Iris pigment epithelial cell (primary cell): ENCODE measurements around the gene WDCP.
"Not testable (repeated sequence)": the region's sequence is repeated elsewhere in the genome, so short reads cannot be mapped to it uniquely, and the experiment has no call there.

Experiments used
- DNase-seq: peaks from one replicate; pipeline ENCODE4 v3.0.0-alpha.2; 2011; ENCODE audit warnings: low read depth

WDCP gene

DNA sequence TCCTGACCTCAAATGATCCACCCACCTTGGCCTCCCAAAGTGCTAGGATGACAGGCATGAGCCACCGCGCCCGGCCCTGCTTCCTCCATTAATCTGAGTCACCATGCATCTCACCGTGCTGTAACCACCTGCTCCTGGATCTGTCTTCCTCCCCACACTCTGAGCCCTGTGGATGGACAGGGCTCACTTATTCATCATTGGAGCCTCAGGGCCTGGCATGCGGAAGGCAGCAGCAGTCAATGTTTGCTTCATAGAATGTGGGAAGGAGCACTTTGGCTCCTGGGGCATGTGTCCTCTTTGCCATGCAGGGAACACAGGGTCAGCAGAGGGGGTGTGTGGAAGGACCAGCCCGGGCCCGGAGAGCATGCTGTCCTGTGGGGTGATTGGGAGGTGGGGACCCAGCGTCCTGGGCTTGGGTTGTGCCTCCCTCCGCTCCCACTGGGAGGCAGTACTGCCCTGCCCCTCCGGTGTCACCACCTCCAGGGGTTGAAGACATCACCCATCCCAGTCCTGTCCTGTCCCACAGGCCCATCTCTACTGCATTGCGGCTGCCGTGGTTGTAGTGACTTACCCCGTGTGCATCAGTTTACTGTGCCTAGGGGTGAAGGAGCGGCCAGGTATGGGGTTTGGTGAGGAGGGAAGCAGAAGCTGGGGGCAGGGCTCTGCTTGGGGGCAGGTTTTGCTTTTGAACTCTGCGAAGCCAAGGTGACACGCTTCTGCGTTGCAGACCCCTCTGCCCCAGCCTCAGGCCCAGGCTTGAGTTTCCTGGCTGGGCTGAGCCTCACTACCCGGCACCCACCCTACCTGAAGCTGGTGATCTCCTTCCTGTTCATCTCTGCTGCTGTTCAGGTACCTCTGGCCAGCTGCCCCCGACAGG, 25.8 kb downstream of the WDCP start:
- no peak for DNase-seq

DNA sequence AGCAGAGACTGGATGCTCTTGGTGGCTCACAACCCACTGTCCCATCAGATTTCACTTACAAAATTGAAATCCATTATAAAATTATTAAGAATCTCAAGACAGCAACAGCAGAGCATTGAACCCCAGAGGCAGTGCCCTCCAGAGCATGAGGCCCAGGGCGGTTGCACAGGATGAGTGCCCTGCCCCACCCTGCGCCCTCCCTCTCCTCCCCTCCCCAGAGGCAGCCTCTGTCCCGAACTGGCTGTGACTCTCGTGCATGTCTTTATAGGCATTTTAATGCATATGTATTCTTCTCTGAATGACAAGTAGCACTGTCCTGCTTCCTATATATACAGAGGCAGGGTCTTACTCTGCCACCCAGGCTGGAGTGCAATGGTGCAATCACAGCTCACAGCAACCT, 26.9 kb downstream of the WDCP start:
- DNase-seq: no peak

DNA sequence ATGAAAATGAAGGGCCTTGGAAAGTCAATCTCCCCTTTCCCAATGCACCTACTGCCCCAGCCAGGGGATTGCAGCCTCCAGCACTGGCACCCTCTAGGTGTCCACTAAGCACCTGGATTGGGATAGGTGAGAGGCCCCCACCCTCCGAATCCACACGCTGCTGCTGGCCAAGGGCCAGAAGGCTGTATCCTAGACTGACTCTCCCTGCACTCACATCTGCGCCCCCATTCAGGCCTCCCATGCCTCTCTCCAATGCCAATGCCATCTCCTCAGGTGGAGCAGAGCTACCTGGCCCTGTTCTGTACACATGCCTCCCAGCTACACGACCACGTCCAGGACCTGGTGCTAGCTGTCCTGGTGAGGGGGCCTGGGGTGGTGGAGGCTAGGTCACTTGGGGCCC, 27.5 kb downstream of the WDCP start:
- DNase-seq: no peak

DNA sequence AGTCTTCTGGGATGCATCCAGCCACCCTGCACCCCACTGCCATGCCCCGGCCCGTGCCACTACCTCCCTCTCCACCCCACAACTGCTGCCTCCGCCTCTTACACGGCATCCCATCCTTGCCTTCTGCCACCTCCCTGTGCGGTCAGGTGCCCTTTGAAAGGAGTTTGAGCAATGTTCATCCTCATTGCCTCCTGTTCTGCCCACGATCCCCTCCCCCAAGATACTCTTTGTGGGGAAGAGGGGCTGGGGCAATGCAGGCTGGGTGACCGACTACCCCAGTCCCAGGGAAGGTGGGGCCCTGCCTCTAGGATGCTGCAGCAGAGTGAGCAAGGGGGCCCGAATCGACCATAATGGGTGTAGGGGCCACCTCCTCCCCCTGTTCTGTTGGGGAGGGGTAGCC, 28.9 kb downstream of the WDCP start:
- no peak for DNase-seq

DNA sequence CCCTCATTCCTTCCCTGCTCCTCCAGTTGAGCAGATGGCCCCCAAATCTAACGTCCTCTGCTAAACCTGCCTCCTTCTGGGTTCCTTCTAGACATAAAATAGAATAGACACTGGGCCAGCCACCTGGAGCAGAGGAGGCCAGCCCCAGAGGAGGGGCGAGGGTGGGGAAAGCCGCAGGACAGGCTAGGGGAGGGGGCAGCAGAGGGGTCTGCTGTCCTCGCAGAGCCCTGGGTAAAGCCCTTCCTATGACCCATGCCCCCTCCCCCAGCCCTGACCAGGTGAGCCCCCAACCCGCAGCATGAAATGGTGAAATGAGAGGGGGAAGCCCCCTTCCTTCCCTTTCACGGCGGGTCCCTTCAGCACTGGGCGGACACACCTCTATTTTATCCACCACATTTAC, 29.5 kb downstream of the WDCP start:
- DNase-seq: no peak

DNA sequence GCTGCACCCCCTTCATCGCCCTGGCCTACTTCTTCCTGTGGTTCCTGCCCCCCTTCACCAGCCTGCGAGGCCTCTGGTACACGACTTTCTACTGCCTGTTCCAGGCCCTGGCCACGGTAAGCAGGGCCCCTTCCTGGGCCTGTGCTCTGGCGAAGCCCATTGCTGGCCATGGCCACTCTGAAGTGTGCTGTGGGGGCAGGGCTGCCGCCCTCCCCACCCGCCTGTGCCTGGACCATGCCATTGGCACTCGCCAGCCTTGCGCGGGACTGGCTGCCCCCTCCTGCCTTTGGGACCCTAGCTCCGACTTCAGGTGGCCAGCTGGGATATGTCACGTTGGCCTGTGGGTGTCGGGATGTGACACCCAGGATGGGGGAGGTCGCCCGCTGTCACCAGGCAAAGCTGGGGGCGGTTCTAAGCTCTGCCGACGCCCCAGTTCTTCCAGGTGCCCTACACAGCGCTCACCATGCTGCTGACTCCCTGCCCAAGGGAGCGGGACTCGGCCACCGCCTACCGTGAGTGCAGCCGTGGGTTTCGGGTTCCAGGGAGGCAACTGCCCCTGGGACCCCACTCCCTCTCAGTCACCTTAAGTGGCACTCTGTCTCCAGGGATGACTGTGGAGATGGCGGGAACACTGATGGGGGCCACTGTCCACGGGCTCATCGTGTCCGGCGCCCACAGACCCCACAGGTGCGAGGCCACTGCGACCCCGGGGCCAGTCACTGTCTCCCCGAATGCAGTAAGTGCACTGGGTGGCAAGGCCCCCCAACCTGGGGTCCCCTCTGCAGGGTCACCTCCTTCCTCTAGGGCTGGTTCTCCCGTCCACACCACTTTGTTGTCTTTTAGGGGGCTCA, 30.1 kb downstream of the WDCP start:
- no peak for DNase-seq

DNA sequence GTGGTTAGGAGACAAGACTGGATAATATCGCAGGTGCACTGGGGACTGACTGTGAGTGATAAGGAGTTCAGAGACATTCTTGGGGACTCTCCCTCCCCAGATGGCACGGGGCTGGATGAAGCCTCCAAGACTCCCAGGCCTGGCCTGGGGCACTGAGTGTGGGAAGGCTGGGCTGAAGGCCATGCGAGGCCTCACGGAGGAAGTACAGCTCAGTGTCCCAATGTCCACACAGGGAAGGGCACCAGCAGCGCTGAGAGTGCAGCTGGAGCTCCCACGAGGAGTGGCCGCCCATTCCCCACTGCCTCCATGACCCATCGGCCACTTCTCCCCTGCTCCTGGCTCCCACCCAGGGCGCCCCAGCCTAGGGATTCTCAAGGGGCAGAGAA, 30.8 kb downstream of the WDCP start:
- DNase-seq: no peak

DNA sequence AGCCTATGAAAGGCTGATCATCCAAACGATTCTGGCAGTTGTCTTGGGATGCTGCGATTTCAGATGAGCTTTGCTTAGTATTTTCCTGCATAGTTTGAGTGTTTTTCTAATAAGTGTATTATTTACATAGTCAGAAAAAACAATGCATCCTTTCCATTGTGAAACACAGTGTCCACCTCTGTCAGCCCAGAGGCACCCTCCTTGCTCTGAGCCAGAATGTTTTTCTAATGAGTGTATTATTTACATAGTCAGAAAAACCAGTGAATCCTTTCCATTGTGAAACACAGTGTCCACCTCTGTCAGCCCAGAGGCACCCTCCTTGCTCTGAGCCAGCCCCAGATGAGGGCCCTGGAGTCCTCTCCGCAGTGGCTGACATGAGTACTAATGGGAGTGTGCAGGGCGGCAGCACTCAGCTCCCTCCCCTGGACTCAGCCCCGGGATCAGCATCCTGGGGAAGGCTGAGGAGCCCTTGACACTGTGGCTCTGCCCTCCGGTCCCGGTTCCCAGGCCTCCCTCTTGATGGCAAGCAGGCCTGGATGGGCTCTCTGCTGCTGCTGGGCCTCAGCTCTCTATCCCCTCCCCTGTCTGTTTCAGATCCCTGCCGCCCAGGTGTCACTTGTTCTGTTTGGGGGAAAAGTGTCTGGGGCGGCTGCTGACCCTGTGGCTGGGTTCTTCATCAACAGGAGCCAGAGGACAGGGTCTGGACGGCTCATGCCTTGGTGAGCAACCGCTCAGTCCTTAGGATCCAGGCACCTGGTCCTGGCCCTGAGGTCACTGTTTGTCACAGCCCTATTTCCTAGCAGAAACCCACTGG, 31.4 kb downstream of the WDCP start:
- DNase-seq: peak; percentile 86

DNA sequence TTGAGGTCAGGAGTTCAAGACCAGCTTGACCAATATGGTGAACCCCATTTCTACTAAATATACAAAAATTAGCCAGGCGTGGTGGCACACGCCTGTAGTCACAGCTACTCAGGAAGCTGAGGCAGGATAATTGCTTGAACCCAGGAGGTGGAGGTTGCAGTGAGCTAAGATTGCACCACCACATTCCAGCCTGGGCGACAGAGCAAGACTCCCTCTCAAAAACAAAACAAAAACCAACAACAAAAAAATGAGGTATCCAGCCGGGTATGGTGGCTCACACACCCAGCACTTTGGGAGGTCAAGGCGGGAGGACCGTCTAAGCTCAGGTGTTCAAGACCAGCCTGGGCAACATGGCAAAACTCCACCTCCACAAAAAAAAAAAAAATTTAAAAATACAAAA, 32.3 kb downstream of the WDCP start:
- not testable (repeated sequence) for DNase-seq

DNA sequence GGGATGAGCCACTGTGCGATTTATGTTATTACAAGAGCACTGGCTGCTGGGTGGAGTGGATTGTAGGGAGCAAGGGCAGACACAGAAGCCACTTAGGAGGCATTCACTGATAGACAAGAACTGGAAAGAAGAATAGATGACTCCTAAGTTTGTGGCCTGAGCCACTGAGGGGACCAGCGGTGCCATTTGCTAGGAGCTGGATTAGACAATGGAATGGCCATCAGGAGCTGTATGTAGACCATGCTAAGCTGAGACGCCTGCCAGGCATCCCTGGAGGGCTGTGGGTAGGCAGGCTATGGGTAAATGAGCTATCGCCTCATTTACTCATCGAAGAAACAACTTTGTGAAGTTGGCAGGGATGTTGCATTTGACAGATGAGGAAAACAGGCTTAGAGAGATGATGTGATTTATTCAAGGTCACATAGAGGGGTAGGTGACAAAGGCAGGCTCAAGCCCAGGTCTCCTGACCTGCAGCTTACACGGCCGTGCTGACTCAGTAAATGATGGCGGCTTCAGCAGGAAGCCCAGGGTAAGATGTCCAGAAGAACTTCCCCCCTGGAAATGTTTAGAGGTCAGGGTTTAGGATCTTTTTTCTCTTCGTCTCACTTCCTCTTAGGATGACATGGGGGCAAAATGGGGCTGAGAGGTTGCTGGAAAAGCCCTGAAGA, 34.5 kb downstream of the WDCP start:
- DNase-seq: no peak

DNA sequence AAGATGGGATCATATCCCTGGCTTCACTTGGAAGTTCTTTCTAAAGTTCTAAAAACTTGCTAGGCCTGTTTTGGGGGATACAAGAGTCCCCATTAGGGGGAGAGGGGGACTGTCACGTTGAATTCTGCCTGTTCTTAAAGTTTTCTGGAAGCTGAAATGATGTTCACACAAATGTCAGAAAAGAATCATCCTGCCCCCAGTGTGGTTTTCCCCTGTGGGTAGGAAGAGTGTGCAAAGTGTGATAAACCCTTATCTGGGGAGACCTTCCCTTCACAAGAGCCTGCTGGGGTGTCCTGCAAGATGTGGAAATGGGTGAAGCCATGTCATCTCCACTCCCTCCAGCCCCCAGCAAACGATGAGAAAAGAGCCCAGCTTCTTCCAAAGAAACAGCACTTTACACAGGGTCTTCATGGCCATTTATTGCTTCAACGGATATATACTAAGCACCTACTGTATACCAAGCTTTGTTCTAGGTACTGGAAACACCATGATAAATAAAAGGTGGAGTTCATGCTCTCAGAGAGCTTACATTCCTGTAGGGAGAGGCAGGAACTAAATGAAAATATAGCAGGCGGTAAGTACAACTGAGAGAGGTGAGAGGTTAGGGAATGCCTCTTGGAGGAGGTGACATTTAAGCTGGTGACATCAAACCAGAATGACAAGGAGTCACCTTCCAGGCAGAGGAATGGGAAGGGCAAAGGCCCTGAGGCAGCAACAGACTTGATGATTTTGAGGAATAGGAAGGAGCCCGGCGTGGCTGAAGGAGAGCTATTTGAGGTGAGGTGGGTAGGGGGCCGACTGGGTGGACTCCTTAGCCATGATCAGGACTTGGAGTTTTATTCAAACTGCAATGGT, 35.7 kb downstream of the WDCP start:
- DNase-seq: no peak

DNA sequence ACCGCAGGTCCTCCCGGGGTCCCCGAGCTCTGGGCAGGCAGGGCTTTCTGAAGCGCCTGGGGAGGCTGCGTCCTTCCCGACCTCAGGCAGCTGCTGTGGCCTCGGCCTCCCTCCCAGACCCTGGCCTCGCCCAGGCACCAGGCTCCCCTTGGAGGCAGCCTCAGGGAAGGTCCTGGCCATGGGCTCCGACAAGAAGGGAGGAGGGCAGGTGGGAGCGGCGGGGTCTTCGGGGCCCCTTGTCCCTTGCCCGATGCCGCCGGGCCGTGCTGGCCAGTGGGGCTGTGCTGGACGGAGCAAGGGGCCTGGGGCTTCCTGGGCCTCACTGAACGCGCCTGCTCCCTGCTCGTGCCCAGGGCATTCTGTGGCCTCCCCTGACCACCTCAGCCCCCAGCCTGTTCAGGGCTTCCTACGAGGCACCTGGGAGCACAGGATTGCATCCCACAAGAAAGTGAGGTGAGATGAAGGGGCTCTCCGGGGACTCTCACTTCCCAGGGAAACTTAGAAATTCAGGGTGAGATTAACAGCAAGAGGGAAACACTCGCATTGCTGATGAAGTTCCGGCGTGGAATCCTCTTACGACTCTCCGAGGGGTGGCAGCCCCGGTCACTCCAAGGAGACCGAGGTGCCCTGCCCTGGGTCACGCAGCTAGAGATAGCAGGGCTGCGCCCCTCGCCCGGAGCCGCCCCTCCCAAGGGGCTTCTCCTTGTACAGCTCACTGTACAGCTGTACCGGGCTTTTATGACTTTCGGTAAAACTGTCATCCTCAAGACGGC, 36.5 kb downstream of the WDCP start:
- DNase-seq: no peak

DNA sequence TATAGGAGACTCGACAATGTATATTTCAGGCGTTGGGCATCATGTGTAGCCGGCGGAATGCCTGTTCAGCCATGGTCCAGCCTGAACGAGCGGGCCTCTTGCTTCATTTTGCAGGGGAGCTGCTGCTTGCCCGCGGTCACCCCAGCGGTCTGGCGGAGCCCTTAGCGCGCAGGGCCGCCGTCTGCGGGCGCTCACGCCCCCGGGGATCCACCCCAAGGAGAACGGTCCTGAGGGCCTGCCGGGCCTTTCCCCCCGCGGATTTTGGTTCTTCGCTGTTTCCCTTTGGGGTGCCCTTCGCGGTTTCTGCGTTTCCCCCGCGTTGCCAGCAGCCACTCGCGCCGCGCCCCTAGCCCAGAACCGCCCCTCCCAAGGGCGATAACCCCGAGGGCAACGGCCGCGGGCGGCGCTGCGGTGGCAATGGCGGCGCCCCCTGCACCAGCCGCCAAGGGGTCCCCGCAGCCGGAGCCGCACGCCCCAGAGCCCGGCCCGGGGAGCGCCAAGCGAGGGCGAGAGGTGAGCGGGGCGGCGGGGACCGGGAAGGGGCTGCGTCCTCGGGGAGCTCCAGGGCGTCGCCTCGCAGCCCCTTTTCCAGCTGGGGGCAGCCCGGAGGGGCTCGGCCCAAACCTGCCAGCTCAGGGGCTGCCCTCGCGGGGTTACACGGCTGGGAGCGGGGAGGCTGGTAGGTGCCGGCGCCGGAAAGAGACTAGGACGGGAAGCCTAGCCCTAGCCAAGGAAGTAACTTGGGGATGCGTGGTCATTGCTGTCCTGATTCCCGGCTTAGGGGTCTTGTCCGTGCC, 37.3 kb downstream of the WDCP start, which contains the start of gene MFSD2B:
Gene MFSD2B (plus strand): TSS at position 406 of the 797 bp plus-strand sequence. CDS start 12 bp downstream, at position 418.
- DNase-seq: peak; percentile 13

DNA sequence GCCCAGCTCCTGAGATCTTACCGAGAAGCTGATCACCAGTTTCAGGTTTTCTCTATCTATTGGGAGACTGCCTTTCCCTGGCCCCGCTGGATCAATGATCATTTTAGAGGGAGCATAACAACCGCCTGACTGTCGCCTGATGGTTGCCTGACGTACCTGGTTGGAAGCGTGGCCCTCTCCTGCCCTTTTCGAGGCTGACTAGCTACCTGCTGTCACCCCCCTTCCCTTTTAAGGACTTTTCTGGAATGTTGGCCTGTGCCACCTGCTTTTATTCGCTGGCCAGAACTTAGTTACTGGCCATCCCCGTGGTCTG, 37.9 kb downstream of the WDCP start:
- no peak for DNase-seq

DNA sequence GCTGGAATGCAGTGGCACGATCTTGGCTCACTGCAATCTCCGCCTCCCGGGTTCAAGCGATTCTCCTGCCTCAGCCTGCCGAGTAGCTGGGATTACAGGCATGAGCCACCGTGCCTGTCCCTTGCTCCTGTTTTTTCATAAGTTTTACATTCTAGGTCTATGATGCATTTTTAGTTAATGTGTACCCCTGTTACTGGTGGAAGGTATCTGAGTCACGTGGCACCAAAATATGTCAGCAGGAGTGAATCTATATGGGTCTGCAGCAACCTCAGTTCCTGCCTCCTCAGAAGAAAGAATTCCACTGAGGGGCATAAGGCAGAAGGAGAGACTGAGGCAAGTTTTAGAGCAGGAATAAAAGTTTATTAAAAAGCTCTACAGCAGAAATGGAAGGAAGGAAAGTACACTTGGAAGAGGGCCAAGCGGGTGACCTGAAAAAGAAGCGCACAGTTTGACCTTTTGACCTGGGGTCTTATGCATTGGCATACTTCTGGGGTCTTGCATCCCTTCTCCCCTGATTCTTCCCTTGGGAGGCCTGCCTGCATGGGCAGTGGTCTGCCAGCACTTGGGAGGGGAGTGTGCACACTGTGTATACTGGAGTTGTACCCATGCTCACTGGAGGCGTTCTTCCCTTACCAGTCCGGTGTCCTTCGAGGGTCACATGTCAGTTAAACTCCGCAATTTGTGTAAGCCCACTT, 38.4 kb downstream of the WDCP start:
- DNase-seq: no peak

DNA sequence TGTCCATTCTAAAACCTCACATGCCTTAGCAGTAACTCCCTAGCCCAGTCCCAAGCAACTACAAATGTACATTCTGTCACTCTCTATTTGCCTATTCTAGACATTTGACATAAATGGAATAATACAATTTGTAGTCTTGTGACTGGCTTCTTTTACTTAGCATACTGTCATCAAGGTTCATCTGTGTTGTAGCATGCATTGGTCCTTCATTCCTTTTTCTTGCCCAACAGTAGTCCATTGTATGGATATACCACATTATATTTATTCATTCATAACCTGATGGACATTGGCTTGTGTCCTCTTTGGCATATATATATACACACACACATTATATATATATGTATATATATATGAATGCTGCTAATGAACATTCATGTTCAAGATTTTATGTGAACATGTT, 39.5 kb downstream of the WDCP start:
- no peak for DNase-seq

DNA sequence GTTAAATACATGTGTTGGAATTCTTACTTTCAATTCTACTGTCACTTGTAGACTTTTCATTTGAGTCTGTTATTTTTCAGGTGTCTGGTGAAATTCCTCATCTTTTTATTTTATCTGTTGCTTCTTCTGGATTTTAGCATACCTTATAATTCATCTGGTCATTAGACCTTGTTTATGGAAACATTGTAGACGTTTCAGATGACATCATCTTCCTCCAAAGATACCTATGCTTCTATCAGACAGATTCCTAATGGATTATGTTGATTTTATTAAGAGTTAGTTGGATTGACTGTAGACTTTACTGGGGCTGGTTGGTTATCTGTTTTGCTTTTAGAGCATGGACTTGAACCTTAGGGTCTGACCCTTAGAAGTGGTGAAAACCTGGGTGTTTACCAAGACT, 52.6 kb downstream of the WDCP start:
- DNase-seq: no peak

DNA sequence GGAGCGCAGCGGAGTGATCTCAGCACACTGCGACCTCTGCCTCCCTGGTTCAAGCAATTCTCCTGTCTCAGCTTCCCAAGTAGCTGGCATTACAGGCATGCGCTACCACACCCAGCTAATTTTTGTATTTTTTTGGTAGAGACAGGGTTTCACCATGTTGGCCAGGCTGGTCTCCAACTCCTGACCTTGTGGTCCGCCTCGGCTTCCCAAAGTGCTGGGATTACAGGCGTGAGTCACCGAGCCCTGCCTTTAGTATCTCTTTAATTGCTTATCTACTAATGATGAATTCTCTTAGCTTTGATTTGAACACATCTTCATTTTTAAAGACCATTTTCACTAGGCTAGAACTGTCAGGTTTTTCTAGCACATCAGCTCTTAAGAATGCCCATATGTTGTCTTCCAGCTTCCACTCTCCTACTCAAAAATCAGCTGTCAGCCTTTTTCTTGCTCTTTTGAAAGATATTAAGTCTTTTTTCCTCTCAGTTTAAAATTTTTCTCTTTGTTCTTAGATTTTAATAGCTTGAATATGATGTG, 53.4 kb downstream of the WDCP start:
- peak; percentile 26 for DNase-seq
